GM12892 (cell line): ENCODE data around the gene LAP3.
A peak's percentile ranks its signal among the peaks of the same experiment; 100 is the strongest.
"Not testable (repeated sequence)": the region's sequence is repeated elsewhere in the genome, so short reads cannot be mapped to it uniquely, and the experiment has no call there.

ENCODE experiments used
- DNase-seq: peaks from one replicate; pipeline ENCODE4 v3.0.0; 2011; ENCODE audit not compliant: insufficient read length
- FAIRE-seq: peaks from 2 replicates; lab custom pipeline; 2011; peaks lifted over from hg19 to GRCh38; lab: Jason Lieb, UNC
- POLR2A ChIP-seq: IDR thresholded peaks from 2 replicates; pipeline ENCODE4 v1.6.1; 2011; ENCODE audit warnings: low read depth, low read length, control low read depth
- POLR2AphosphoS5 ChIP-seq: IDR thresholded peaks from 2 replicates; pipeline ENCODE4 v1.6.1; 2011; ENCODE audit warnings: low read depth, low read length, control low read depth
- TAF1 ChIP-seq: IDR thresholded peaks from 2 replicates; pipeline ENCODE4 v1.6.1; 2011; ENCODE audit warnings: low read depth, mild to moderate bottlenecking, control low read depth, low read length, borderline replicate concordance

Gene LAP3

DNA sequence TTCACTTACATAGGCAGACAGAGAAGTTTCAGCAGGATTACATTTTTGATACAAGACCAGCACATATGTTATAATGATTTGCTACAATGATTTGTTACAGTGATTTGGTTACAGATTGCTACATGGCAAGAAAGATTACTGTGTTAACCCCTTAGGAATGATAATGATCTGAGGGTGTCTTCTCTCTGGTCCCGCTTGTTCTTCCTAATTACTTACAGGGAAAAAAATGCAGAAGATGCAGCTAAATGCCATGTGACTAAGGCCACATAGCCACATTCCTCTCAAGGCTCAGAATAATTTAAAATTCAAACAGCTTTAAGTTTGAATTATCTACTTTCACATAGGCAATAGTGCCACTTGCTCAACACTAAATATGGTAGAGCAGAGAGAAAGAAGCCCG is 9.7 kb upstream of the LAP3 start:
- TF ChIP-seq TAF1 (no peak), POLR2A (no peak), POLR2AphosphoS5 (no peak)
- DNase-seq: no peak
- FAIRE-seq: no peak

DNA sequence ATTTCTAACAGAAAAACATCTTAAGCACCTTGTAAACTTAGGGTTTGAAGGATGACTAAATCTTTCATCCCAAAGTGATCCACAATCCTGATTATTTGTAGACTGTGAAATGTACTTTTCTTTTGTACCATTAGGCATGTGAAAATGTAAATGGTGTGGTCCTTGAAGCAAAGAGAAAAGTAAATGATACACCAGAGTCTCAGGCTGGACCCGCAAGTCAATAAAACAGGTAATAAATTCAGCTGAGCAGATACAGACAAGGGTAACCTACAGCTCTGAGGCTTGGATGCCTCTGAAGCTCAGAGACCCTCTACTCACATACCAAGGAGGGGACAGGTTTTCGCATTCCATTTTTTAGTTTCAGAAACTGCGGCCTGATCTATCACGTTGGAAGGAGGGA is 2.8 kb upstream of the LAP3 start:
- TF ChIP-seq POLR2AphosphoS5: no peak
- TF ChIP-seq POLR2A: no peak
- TF ChIP-seq TAF1: no peak
- FAIRE-seq: no peak
- no peak for DNase-seq

DNA sequence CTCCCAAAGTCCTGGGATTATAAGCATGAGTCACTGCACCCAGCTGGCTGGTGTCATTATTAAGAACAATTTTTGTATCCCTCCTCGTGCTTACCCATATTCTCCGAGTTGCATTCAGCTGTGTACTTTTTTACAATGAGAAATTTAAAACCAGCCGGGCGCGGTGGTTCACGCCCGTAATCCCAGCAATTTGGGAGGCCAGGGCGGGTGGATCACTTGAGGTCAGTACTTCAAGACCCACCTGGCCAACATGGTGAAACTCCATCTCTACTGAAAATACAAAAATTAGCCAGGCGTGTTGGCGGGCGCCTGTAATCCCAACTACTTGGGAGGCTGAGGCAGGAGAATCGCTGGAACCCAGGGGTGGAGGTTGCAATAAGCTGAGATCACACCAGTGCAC is 1.8 kb upstream of the LAP3 start:
- not testable (repeated sequence) for FAIRE-seq, DNase-seq

DNA sequence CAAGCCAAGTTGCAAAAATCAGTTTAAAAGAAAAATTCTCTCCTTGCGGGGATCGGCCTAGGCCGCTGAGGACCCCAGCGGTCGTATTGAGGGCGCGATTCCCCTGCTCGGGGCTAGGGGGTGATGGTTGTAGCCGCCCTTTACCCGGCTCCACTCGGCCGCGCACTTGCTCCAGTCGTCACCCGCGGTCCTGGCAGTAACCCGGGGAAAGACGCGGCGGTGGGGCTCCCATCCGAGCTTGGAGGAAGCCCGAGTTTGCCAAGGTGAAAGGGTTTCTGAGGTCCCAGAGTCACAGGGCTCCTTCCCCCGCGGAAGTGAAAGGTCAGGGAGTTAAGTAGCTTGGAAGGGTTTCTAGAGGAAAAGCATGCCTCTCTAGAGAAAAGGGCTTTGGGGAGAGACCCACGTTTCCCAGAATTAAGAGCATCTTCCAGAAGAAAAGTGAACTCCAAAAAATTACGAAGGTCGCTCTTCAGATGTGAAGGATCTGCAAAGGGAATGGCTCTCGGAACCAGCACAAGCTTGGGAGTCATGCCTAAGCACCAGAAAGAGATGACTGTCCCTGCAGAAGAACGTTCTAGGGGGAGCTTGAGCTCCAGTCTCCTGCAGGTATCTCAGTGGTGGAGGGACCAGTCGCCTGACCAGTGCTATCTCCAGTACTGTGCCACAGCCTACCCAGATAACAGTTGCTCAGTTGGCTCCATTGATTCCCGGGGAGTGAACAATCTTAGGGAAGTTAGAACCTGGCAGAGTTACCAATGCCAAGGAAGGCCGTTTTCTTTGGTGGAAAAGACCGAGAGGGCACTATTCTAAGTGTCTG is 875 bp downstream of the LAP3 start:
- TF ChIP-seq TAF1 (no peak), POLR2AphosphoS5 (no peak)
- DNase-seq (peak; percentile 19), FAIRE-seq (no peak)

DNA sequence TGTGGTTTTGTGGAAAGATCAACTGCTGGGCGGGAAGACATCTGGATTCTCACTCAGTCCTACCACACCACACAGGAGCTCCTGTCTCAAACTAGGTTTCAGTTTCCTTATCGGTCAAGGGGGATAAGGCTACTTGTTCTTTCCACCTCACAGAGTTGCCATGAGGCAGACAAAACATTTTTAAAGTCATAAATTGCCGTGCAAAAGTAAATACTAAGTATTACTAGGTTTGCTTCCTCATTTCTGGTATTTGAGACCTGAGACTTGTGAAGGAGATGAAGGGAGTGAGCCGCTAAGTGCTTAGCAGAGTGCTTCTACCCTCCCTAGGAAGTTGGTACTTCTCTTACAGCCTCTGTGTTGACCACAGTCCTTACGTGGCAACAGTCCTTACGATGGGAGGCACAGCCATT is 1.5 kb downstream of the LAP3 start:
- FAIRE-seq (peak; percentile 85), DNase-seq (peak; percentile 13)
- TF ChIP-seq POLR2AphosphoS5 (0 out of 2 replicates have a peak, but pooled peaks have one; percentile 7), POLR2A (no peak; the same call in 1 of the 2 replicates)

DNA sequence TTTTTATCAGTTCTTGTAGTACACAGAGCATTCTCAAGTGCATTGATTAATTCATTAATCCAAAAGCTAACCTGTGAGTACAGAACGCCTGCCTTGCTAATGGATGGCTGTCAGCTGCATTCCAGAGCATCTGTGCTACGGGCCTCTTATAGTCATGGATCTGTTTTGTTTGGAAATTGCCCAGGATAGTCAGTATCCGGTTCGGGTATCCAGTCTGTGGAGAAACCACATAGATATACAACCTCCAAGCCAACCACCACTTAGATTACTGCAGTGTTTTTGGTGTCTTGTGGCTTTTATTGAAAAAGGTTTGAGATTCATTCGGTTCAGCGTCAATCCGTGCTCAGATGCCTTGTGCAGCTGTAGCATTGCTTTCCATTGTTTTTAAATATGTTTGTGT is 4.0 kb downstream of the LAP3 start:
- DNase-seq (no peak), FAIRE-seq (no peak)
- TF ChIP-seq TAF1: no peak
- no peak for TF ChIP-seq POLR2AphosphoS5
- no peak for TF ChIP-seq POLR2A

DNA sequence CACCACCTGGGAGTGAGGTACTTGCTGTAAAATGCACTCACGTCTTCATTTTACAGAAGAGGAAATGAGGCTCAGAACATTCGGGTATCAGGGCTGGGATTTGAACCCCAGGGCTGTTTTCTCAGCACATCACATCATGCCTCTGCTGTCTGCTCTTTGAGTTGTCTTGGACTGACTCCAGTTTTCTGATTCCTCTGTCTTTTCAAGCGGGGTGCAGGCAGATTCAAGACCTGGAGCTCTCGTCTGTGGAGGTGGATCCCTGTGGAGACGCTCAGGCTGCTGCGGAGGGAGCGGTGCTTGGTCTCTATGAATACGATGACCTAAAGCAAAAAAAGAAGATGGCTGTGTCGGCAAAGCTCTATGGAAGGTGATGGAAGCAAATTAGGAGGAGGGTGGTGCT is 6.3 kb downstream of the LAP3 start:
- DNase-seq (no peak), FAIRE-seq (no peak)
- TF ChIP-seq POLR2AphosphoS5 (no peak), POLR2A (no peak), TAF1 (no peak)

DNA sequence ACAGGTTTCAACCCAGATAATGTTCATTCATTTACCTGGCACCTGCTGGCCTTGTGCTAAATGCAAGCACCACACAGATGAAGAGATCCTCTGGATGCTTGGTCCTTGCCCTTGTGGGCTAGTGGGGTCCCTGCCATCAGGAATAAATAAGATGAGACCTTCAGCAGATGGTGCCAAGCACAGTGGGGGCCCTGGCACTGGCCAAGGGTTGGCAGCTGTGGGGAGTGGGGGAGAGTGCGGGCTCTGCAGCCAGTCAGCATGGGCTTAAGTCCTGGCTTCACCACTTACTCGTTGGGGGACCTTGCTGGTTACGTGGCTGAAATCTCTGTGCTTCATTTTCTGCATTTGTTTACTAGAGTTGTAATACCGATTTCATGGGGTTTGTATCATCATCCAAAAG is 6.9 kb downstream of the LAP3 start:
- 0 out of 2 replicates have a peak, but pooled peaks have one; percentile 16 for TF ChIP-seq POLR2A
- TF ChIP-seq TAF1: no peak
- TF ChIP-seq POLR2AphosphoS5: peak; percentile 63; the same call in 1 of the 2 replicates
- FAIRE-seq: no peak
- no peak for DNase-seq

DNA sequence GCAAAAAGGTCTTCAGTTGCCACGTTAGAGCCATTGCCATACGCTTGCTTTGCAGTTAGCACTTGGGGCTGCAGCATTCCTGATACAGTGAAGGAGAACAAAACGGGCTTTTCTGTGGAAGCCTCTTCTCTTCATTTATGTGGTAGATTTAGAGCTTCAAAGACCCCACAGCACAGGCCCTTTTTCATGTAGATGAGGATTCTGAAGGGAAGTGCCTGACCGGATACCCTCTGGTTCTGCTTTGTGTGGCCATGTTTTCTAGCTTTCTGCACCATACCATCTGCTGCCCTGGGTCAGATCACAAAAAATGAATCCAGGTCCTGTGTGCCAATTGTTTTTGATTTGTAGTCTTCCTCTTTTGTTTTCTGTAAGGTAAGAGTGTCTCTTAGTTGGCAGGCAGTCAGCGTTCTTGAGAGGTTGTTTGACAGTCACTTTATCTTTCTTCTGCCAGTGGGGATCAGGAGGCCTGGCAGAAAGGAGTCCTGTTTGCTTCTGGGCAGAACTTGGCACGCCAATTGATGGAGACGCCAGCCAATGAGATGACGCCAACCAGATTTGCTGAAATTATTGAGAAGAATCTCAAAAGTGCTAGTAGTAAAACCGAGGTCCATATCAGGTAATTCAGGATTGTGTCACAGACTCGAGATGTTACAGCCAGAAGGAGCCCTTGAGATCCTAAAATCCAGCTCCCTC is 7.7 kb downstream of the LAP3 start:
- no peak for TF ChIP-seq POLR2AphosphoS5
- TF ChIP-seq POLR2A: no peak; the same call in 1 of the 2 replicates
- no peak for TF ChIP-seq TAF1
- no peak for FAIRE-seq
- DNase-seq: no peak

DNA sequence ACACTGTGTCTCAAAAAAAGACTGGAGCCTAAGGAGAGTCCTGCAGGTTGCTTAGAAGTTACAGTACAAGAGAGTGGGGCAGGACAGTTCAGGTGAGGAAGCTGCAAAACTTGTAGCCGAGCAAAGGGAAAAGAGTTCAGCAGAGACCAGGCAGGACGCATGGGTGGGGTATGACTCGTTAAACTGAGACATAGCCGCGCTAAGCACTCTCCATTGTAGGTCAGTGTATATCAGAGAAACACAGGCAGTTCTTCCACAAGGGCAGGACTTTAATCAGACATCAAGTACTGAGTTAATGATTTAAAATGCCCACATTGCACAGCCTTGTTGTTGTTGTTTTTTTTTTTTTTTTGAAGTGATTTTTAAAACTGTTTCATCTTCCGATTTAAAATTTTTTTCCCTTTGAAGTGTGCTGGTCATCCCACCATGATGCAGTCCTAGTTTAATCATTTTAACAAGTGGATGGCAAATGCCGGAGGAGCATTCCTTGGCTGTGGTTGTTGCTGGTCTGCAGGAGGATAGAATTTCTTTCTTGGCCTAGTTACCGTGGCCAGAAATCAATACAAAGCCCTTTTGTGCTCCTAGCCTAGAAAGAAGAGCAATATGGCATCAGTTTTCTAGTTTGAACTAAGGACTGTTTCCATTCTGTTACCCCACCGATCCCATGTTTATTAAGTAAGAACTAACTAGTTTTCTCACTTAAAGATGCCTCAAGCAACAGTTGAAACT is 10.3 kb downstream of the LAP3 start:
- FAIRE-seq (no peak), DNase-seq (no peak)
- no peak for TF ChIP-seq POLR2A
- TF ChIP-seq TAF1: no peak
- TF ChIP-seq POLR2AphosphoS5: no peak; the same call in 1 of the 2 replicates

DNA sequence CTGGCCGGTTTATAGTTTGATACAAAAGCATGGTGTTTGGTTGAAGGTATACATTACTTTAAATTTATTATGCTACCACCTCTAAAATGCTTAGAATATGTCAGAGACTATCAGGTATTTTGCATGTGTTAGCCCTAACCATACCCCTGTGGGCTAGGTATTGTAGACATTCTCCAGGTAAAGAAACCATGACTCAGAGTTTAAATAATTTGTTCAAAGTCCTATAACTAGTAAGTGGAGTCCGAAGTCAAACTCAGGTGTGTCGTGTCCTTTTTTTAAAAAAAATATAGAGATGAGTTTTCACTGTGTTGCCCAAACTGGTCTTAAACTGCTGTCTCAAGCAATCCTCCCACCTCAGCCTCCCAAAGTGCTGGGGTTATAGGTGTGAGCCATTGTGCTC is 12.4 kb downstream of the LAP3 start:
- DNase-seq (no peak), FAIRE-seq (no peak)
- TF ChIP-seq POLR2AphosphoS5 (no peak), TAF1 (no peak), POLR2A (no peak)
